ENCODE data around the gene ITCH.
"Not testable (repeated sequence)": the region's sequence is repeated elsewhere in the genome, so short reads cannot be mapped to it uniquely, and the experiment has no call there.

GRCh38 chr20:34400776-34401175 lies 37.7 kb downstream of the ITCH start:
- TF ChIP-seq, protein P1, sequence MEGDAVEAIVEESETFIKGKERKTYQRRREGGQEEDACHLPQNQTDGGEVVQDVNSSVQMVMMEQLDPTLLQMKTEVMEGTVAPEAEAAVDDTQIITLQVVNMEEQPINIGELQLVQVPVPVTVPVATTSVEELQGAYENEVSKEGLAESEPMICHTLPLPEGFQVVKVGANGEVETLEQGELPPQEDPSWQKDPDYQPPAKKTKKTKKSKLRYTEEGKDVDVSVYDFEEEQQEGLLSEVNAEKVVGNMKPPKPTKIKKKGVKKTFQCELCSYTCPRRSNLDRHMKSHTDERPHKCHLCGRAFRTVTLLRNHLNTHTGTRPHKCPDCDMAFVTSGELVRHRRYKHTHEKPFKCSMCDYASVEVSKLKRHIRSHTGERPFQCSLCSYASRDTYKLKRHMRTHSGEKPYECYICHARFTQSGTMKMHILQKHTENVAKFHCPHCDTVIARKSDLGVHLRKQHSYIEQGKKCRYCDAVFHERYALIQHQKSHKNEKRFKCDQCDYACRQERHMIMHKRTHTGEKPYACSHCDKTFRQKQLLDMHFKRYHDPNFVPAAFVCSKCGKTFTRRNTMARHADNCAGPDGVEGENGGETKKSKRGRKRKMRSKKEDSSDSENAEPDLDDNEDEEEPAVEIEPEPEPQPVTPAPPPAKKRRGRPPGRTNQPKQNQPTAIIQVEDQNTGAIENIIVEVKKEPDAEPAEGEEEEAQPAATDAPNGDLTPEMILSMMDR (IDR thresholded peaks at IDR 0.05) = not testable (repeated sequence)
- TF ChIP-seq EP300, POLR2A (IDR thresholded peaks at IDR 0.05): not testable (repeated sequence)

Measured in ovary (tissue), 3 donors.